Hepatocyte (in vitro differentiated cells): ENCODE results near the gene NXPH1. TPM values are rescaled to one million over a fixed set of nuclear protein-coding genes. Genes with fewer than 3 reads are reported as not detected.

Experiments used
- DNase-seq: peaks from one replicate; pipeline ENCODE4 v3.0.0-alpha.2; 2016; ENCODE audit warnings: low spot score
- H2AFZ ChIP-seq: fragments of 200-600 bp; sonication (generic); 2 replicates; pipeline ENCODE4 v1.6.0; 2016; ENCODE audit warnings: antibody characterized with exemption, mild to moderate bottlenecking
- H3K27ac ChIP-seq: fragments of 200-600 bp; sonication (generic); 2 replicates; pipeline ENCODE4 v1.5.1; 2016; ENCODE audit warnings: mild to moderate bottlenecking
- H3K27me3 ChIP-seq: fragments of 200-600 bp; sonication (generic); 2 replicates; pipeline ENCODE4 v1.6.1; 2016
- H3K36me3 ChIP-seq: fragments of 200-600 bp; sonication (generic); replicated peaks from 2 replicates; pipeline ENCODE4 v1.5.1; 2016; ENCODE audit warnings: low read depth; ENCODE audit not compliant: insufficient read depth
- H3K4me1 ChIP-seq: fragments of 200-600 bp; sonication (generic); 2 replicates; pipeline ENCODE4 v1.5.1; 2016; ENCODE audit warnings: mild to moderate bottlenecking, moderate library complexity; ENCODE audit not compliant: insufficient read depth
- H3K4me2 ChIP-seq: fragments of 200-600 bp; sonication (generic); 2 replicates; pipeline ENCODE4 v1.6.0; 2016
- H3K4me3 ChIP-seq: fragments of 200-600 bp; sonication (generic); 2 replicates; pipeline ENCODE4 v1.5.1; 2016; ENCODE audit warnings: mild to moderate bottlenecking
- H3K79me2 ChIP-seq: fragments of 200-600 bp; sonication (generic); 2 replicates; pipeline ENCODE4 v1.6.0; 2017; ENCODE audit warnings: mild to moderate bottlenecking
- H3K9me2 ChIP-seq: fragments of 200-600 bp; sonication (generic); replicated peaks from 2 replicates; pipeline ENCODE4 v1.6.0; 2017; ENCODE audit warnings: mild to moderate bottlenecking; ENCODE audit not compliant: insufficient read depth
- H3K9me3 ChIP-seq: fragments of 200-600 bp; sonication (generic); 2 replicates; pipeline ENCODE4 v1.5.1; 2016; ENCODE audit warnings: low read depth, mild to moderate bottlenecking
- H4K20me1 ChIP-seq: fragments of 200-600 bp; sonication (generic); 2 replicates; pipeline ENCODE4 v1.6.0; 2016; ENCODE audit warnings: mild to moderate bottlenecking; ENCODE audit not compliant: insufficient read depth, poor library complexity, severe bottlenecking
- CTCF ChIP-seq: fragments of 200-600 bp; sonication (generic); IDR thresholded peaks from 2 replicates; pipeline ENCODE4 v1.5.1; 2016; ENCODE audit warnings: antibody characterized with exemption, mild to moderate bottlenecking; ENCODE audit not compliant: poor library complexity
- EZH2 ChIP-seq: fragments of 200-600 bp; sonication (generic); IDR thresholded peaks from 2 replicates; pipeline ENCODE4 v1.6.1; 2016; ENCODE audit warnings: antibody characterized with exemption, mild to moderate bottlenecking, borderline replicate concordance
- EZH2phosphoT487 ChIP-seq: fragments of 200-600 bp; sonication (generic); IDR thresholded peaks from one replicate; pipeline ENCODE4 v1.6.1; 2018; ENCODE audit warnings: antibody characterized with exemption, mild to moderate bottlenecking, low read depth, moderate library complexity; ENCODE audit not compliant: unreplicated experiment, severe bottlenecking
- WGBS: methylation state at CpG from one replicate; pipeline ENCODE4 v1.1.6; 2016; ENCODE audit warnings: low lambda C conversion rate; ENCODE audit errors: missing lambda C conversion rate; 5-methylcytosine and 5-hydroxymethylcytosine counted together
- polyA plus RNA-seq: library from polyadenylated mRNA; unstranded; fragments of >200 nt; fragmentation: Nextera tagmentation; extraction: Ambion mirVana; gene quantifications from 2 replicates; pipeline ENCODE4 v1.2.1, GENCODE V29; 2016
- total RNA-seq: library from RNA; depleted of rRNA; stranded (reverse); fragments of >200 nt; gene quantifications from 2 replicates; pipeline ENCODE4 v1.2.3, GENCODE V29; 2014

The NXPH1 gene
- total RNA-seq (0.28 TPM in 1 of 2 replicates, not detected in the other), polyA plus RNA-seq (not detected in 2 replicates)

- Histone ChIP-seq H4K20me1 (no peaks in the 10 kb centered on the region), H3K4me2 (peak within 1 kb of the TSS; percentile 82), H2AFZ (no peak within 1 kb of the TSS), H3K9me2 (no peaks in the 10 kb centered on the region), H3K9me3 (no peaks in the 10 kb centered on the region), H3K4me3 (no peak within 1 kb of the TSS), H3K27ac (no peak within 1 kb of the TSS), H3K27me3 (peaks cover 91% of the 10 kb centered on the region), H3K79me2 (no peaks in the 10 kb centered on the region), H3K36me3 (no peaks in the 10 kb centered on the region), H3K4me1 (peaks cover 10% of the 10 kb centered on the region)
- under 1% methylated on average over 52 of the region's 71 CpGs for WGBS
- DNase-seq, result peak; percentile 78
- TF ChIP-seq EZH2phosphoT487 (peak; percentile 31), EZH2 (no peak), CTCF (no peak)
These were observed at the start of gene NXPH1 for GRCh38 chr7:8433477-8434289. Gene NXPH1 (plus strand): TSS chr7:8433609.

- H3K27ac ChIP-seq, result no peak overlapping the region
- H3K27me3 ChIP-seq, result no peaks in the 10 kb centered on the region
- no peak for TF ChIP-seq EZH2phosphoT487
- no peak for TF ChIP-seq CTCF
- TF ChIP-seq EZH2, result no peak
- H3K79me2 ChIP-seq, result no peaks in the 10 kb centered on the region
- no peaks in the 10 kb centered on the region for H3K9me2 ChIP-seq
- H3K4me3 ChIP-seq, result no peak overlapping the region
- no peak overlapping the region for H3K4me2 ChIP-seq
- peaks cover 6% of the 10 kb centered on the region for H3K4me1 ChIP-seq
- 66% methylated on average over 4 of the region's 4 CpGs for WGBS
- H3K36me3 ChIP-seq, result no peaks in the 10 kb centered on the region
- no peak overlapping the region for H2AFZ ChIP-seq
- no peaks in the 10 kb centered on the region for H3K9me3 ChIP-seq
- no peaks in the 10 kb centered on the region for H4K20me1 ChIP-seq
- DNase-seq, result no peak
These were observed 48.5 kb upstream of the NXPH1 start for GRCh38 chr7:8384901-8385300.

GRCh38 chr7:8386926-8387550 lies 46.4 kb upstream of the NXPH1 start:
- WGBS, result 45% methylated on average over 5 of the region's 5 CpGs
- Histone ChIP-seq H3K27me3 (no peaks in the 10 kb centered on the region), H3K4me3 (no peak overlapping the region), H4K20me1 (no peaks in the 10 kb centered on the region), H3K27ac (peak overlapping the region; percentile 39), H3K79me2 (no peaks in the 10 kb centered on the region), H3K36me3 (no peaks in the 10 kb centered on the region), H2AFZ (no peak overlapping the region), H3K9me2 (no peaks in the 10 kb centered on the region), H3K4me1 (peaks cover 11% of the 10 kb centered on the region), H3K4me2 (no peak overlapping the region), H3K9me3 (no peaks in the 10 kb centered on the region)
- TF ChIP-seq CTCF, result no peak
- peak; percentile 8 for DNase-seq
